ENCODE measurements around the gene MYH14.
"Not testable (repeated sequence)": the region's sequence is repeated elsewhere in the genome, so short reads cannot be mapped to it uniquely, and the experiment has no call there.

MYH14 gene

DNA sequence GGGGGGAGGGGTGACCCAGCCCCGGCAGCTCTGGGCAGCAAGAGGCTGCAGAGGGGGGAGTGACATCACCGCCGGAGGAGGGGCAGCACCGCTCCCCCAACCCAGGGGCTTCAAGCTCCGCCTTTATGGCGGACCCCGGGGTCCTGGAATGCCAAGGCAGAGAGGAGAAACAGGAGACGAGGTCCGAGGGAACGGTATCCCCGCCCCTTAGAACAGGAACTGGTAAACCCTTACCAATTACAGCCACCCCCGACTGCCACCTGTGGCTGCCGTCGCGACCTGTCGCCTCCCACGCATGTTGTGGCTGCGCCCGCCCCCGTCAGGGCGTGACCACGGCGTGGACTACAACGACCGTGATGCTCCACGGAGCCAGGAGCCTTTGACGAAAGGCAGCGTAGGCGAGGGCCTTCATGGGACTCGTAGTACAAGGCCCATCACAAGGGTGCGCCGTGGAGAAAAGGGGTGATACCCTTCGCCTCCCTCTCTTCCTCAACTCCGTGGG, 129.9 kb downstream of the MYH14 start:
- H3K4me3 ChIP-seq (ENCODE audit: low read depth, low read length) = peak overlapping the region; percentile 81
- H3K27ac ChIP-seq (ENCODE audit: low read depth, low read length) = no peak overlapping the region
- H3K27me3 ChIP-seq (ENCODE audit: insufficient read depth, low read length) = peaks cover 43% of the 10 kb centered on the region
- H3K79me2 ChIP-seq (ENCODE audit: control insufficient read depth, insufficient read depth, low read length, unreplicated experiment) = no peaks in the 10 kb centered on the region
- H3K4me1 ChIP-seq (ENCODE audit: control insufficient read depth, insufficient read depth, low read length, unreplicated experiment) = no peaks in the 10 kb centered on the region
- H2AFZ ChIP-seq (ENCODE audit: low read length, unreplicated experiment) = peak overlapping the region; percentile 85
- H3K36me3 ChIP-seq (ENCODE audit: insufficient read depth, low read length) = no peaks in the 10 kb centered on the region

DNA sequence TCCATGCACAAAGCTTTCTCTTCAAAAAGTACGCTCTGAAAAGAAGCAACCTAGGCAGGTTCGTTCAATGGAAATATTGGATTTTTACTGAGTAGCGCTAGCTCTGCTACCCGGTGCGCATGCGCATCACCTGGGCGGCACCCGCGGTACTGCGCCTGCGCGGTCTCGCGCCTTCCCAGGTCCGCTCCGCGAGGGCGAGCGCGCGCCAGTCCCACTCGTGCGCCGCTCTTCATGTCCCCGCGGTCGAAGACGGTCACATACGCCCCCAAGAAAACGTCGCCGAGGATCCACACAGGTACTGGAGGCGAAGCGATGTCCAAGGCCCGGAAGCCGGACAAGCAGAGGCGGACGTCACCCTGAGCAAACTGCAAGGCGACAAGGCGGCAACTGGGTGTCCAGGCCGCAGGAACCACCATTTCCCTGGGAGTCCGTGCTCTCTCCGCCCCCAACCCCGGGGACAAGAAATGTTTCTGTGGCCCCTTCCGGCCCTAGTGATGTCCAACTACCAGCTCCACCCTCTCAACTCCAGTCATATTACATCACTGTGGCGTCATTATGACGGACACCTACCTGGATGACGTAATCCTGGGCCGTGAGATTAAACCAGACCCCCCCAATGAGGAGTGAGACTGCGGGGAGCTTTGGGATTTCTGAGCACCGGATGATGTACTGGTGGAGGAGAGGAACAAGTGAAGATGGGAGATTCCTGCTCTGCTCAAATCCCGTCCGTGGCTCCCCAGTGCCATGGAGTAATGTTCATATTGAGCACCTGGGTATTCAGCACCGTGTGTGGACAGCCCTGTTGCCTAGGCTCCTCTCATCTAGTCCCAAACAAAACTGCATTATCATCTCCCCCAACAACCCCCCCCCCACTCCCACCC, 130.6 kb downstream of the MYH14 start:
- Histone ChIP-seq H3K27ac (ENCODE audit: low read depth, low read length) (no peak overlapping the region), H3K79me2 (ENCODE audit: control insufficient read depth, insufficient read depth, low read length, unreplicated experiment) (no peaks in the 10 kb centered on the region), H3K4me3 (ENCODE audit: low read depth, low read length) (peak overlapping the region; percentile 81), H3K4me1 (ENCODE audit: control insufficient read depth, insufficient read depth, low read length, unreplicated experiment) (no peaks in the 10 kb centered on the region), H2AFZ (ENCODE audit: low read length, unreplicated experiment) (peak overlapping the region; percentile 85), H3K27me3 (ENCODE audit: insufficient read depth, low read length) (peaks cover 41% of the 10 kb centered on the region), H3K36me3 (ENCODE audit: insufficient read depth, low read length) (no peaks in the 10 kb centered on the region)

DNA sequence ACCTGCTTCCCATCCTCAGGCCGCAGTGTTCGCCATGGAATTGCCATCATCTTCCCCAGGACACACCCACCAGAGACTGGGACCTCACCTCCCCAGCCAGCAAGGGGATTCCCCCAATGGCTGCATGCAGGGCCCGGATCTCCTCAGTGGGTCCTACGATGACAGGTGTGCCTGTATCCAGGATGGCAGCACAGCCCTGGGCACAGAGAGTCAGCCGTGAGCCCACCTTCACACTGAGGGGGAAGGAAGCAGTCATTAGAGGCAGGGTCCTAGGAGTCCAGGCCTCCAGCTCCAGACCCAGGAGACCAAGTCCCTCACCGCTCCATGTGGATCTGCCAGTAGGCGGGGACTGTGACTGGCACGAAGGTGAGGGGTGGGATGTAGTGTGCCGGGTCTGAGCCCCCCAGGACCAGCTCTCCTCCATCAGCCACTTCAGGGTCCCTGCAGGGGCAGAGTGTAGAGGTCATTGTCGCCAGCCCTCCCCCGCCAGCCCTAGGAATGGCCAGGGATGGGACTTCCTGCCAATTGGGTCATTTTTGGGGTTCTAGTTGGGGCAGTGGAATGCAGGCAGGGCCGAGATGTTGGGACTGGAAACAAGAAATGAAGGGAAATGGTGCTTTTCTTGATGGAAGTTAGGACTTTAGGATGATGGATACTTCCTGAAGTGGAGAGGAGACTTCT, 131.5 kb downstream of the MYH14 start:
- no peaks in the 10 kb centered on the region for H3K79me2 ChIP-seq (ENCODE audit: control insufficient read depth, insufficient read depth, low read length, unreplicated experiment)
- H3K27ac ChIP-seq (ENCODE audit: low read depth, low read length) = no peak overlapping the region

DNA sequence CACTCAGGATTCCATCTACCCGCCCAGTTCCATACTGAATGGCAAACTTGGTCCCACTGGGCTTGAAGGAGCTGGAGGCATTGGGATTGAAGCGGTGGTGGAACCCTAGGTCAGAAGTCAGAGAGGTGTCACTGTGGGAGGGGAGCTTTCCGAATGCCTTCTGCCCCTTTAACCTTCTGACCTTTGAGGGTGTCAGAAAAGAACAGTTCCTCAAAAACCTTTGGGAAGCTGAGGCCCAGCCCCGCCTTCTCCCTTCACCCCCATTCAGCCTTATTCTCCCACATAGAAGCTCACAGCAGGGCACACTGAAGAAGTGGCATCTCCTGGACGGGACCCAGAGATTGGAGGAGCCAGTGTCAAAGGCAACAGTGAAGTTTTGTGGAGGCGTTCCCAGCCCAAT, 133.6 kb downstream of the MYH14 start:
- H2AFZ ChIP-seq (ENCODE audit: low read length, unreplicated experiment); H3K4me3 ChIP-seq (ENCODE audit: low read depth, low read length); H3K27ac ChIP-seq (ENCODE audit: low read depth, low read length); H3K4me1 ChIP-seq (ENCODE audit: control insufficient read depth, insufficient read depth, low read length, unreplicated experiment); H3K79me2 ChIP-seq (ENCODE audit: control insufficient read depth, insufficient read depth, low read length, unreplicated experiment); H3K36me3 ChIP-seq (ENCODE audit: insufficient read depth, low read length): not testable (repeated sequence)
- H3K27me3 ChIP-seq (ENCODE audit: insufficient read depth, low read length) = peaks cover 14% of the 10 kb centered on the region

More for the DNA sequence above, 131.5 kb downstream of the MYH14 start:
- Histone ChIP-seq H3K4me3 (ENCODE audit: low read depth, low read length) (no peak overlapping the region), H2AFZ (ENCODE audit: low read length, unreplicated experiment) (no peak overlapping the region), H3K27me3 (ENCODE audit: insufficient read depth, low read length) (peaks cover 33% of the 10 kb centered on the region), H3K36me3 (ENCODE audit: insufficient read depth, low read length) (no peaks in the 10 kb centered on the region), H3K4me1 (ENCODE audit: control insufficient read depth, insufficient read depth, low read length, unreplicated experiment) (no peaks in the 10 kb centered on the region)

DNA sequence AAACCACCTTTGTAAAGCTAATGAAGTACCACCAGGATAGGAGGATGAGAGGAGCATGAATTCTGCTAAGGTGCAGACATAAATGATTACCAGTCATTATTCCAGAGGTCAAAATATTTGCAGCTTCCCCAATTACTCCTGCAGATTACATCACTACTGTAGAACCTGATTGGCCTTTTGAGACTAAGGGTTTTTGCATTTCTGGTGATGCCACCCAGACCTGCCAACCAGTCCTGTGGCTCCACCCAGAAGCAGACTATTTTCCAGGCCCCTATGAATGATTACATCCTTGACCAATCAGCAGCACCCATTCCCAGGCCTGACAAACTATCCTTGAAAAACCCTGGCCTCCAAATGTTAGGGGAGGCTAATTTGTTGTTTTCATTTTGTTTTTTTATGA, 136.9 kb downstream of the MYH14 start:
- H2AFZ ChIP-seq (ENCODE audit: low read length, unreplicated experiment) = no peak overlapping the region
- H3K4me3 ChIP-seq (ENCODE audit: low read depth, low read length) = no peak overlapping the region
- no peaks in the 10 kb centered on the region for H3K27me3 ChIP-seq (ENCODE audit: insufficient read depth, low read length)
- no peak overlapping the region for H3K27ac ChIP-seq (ENCODE audit: low read depth, low read length)
- H3K4me1 ChIP-seq (ENCODE audit: control insufficient read depth, insufficient read depth, low read length, unreplicated experiment) = no peaks in the 10 kb centered on the region
- no peaks in the 10 kb centered on the region for H3K79me2 ChIP-seq (ENCODE audit: control insufficient read depth, insufficient read depth, low read length, unreplicated experiment)
- H3K36me3 ChIP-seq (ENCODE audit: insufficient read depth, low read length) = no peaks in the 10 kb centered on the region

DNA sequence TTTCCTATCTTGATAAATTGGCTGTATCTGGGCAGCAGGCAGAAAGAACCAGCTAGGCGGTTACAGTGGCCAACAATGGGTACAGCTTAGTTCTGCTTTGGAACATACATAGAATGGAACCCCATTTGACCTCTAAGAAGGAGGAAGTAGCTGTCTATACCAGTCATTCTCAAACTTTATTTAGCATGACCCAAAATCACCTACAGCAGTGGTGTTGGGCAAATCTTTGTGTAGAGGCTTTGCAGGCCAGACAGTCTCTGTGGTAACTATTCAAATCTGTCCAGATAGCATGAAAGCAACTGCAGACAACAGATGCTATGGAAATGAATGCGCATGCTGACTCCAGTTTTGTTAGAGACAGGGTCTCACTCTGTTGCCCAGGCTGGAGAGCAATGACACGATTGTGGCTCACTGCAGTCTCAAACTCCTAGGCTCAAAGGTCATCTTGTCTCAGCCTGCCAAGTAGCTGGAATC, 137.7 kb downstream of the MYH14 start:
- Histone ChIP-seq H3K27ac (ENCODE audit: low read depth, low read length) (no peak overlapping the region), H3K27me3 (ENCODE audit: insufficient read depth, low read length) (no peaks in the 10 kb centered on the region), H3K4me1 (ENCODE audit: control insufficient read depth, insufficient read depth, low read length, unreplicated experiment) (no peaks in the 10 kb centered on the region), H2AFZ (ENCODE audit: low read length, unreplicated experiment) (no peak overlapping the region), H3K79me2 (ENCODE audit: control insufficient read depth, insufficient read depth, low read length, unreplicated experiment) (no peaks in the 10 kb centered on the region), H3K4me3 (ENCODE audit: low read depth, low read length) (no peak overlapping the region), H3K36me3 (ENCODE audit: insufficient read depth, low read length) (no peaks in the 10 kb centered on the region)

DNA sequence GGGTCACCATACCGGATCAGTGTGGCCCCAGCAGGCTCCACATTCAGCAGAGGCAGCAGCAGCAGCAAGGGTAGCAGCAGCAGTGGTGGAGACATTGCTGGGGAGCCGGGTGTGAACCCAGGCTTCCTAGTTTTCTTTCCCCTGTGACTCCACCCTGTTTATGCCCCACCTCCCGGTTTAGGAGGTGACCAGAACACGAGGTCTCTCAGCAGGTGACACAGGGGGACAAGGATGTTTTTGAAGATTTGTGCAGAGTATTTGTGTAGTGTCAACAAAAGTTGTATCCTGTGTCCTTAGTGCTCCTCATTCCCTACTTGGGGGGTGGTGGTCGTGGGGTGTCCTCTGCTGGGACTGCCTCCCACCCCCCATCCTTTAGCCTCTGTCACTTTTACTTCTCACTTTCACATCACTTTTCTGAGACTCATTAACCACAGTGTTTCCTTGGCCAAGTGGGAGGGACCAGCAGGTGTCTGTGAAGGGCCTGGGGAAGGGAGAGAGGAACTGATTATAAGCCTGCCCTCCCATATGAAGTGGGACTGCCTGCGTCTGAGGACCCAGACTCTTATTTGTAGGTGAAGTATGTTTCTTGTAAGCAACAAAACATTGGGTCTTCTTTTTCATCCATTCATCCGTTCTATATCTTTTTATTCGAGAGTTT, 141.4 kb downstream of the MYH14 start:
- no peaks in the 10 kb centered on the region for H3K27me3 ChIP-seq (ENCODE audit: insufficient read depth, low read length)
- no peaks in the 10 kb centered on the region for H3K79me2 ChIP-seq (ENCODE audit: control insufficient read depth, insufficient read depth, low read length, unreplicated experiment)
- H3K27ac ChIP-seq (ENCODE audit: low read depth, low read length) = no peak overlapping the region
- H3K36me3 ChIP-seq (ENCODE audit: insufficient read depth, low read length) = no peaks in the 10 kb centered on the region
- H3K4me3 ChIP-seq (ENCODE audit: low read depth, low read length) = no peak overlapping the region
- no peaks in the 10 kb centered on the region for H3K4me1 ChIP-seq (ENCODE audit: control insufficient read depth, insufficient read depth, low read length, unreplicated experiment)
- H2AFZ ChIP-seq (ENCODE audit: low read length, unreplicated experiment) = no peak overlapping the region

DNA sequence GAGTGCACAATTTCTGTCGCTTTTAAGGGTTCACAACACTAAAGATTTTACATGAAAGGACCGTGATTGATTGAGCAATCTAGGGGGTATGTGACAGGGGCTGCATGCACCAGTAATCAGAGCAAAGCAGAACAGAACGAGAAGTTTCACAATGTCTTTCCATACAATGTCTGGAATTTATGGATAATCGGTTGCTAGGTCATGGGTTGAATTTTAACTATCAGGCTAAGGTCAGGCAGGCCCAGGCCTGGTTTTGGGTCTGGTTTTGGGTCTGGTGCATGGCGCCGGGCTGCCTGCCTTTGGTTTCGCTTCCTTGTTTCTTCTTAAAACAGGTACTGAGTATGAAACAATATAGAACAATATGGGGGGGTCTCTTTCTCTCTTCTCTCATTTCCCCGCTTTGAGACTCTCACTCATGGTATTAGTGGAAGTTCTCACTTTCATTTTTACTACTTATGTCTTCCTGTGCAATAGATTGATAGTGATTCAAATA, 143.7 kb downstream of the MYH14 start:
- not testable (repeated sequence) for H3K4me1 ChIP-seq (ENCODE audit: control insufficient read depth, insufficient read depth, low read length, unreplicated experiment); H3K27ac ChIP-seq (ENCODE audit: low read depth, low read length); H3K79me2 ChIP-seq (ENCODE audit: control insufficient read depth, insufficient read depth, low read length, unreplicated experiment); H3K27me3 ChIP-seq (ENCODE audit: insufficient read depth, low read length); H3K4me3 ChIP-seq (ENCODE audit: low read depth, low read length); H3K36me3 ChIP-seq (ENCODE audit: insufficient read depth, low read length); H2AFZ ChIP-seq (ENCODE audit: low read length, unreplicated experiment)

DNA sequence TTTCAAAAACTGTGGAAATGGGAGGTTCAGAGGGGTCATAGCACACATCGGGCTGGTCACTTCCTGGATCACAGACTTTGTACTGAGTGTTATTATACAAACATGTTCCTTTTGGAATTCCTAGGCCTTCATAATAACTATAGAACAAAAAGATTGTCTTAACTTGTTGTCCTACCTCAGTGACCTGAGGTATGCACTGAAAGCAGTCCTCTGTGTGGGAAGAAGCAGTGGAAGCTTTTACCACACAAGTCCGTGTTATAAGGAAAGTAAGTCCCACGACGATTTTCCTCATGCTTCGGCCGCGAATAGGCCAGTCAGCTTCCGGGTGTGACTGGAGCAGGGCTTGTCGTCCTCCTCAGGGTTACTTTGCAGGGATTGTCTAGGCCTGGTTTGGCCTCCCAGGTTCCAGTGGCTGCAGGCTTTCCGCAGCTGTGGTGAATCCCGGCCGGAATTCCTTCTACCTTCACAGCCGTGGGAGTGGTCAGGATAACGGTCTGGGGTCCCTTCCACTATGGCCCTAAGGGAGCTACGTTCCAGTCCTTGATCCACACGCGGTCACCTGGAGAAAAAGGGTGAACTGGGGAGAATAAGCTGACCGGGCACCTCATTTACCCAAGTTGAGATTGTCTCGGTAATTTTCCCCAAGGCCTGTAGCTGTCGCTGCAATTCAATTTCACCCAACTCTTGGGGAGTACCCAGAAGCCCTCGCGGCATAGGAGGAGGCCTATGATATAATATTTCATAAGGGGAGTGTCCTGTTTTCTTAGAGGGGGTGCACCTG, 146.0 kb downstream of the MYH14 start:
- no peak overlapping the region for H3K4me3 ChIP-seq (ENCODE audit: low read depth, low read length)
- H3K27me3 ChIP-seq (ENCODE audit: insufficient read depth, low read length) = no peaks in the 10 kb centered on the region
- no peaks in the 10 kb centered on the region for H3K36me3 ChIP-seq (ENCODE audit: insufficient read depth, low read length)
- no peaks in the 10 kb centered on the region for H3K4me1 ChIP-seq (ENCODE audit: control insufficient read depth, insufficient read depth, low read length, unreplicated experiment)
- H2AFZ ChIP-seq (ENCODE audit: low read length, unreplicated experiment) = no peak overlapping the region
- H3K79me2 ChIP-seq (ENCODE audit: control insufficient read depth, insufficient read depth, low read length, unreplicated experiment) = no peaks in the 10 kb centered on the region
- H3K27ac ChIP-seq (ENCODE audit: low read depth, low read length) = no peak overlapping the region

DNA sequence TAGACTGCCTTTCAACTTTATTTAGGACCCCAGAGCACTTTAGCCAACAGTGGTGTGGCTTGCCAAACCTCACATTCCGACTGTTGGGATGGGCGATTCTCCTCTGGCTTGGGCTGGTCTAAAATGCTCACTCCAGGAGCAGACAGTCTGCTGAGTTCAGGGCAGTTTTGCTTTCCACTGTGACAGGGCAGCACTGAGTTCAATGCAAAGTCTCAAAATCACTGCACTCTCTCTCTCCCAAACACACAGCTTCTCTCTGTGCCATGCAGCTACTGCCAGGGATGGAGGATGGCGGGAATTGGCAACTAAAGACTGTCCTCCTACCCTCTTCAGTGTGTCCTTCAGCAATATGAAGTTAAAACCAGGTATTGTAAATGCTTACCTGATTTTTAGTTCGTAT, 148.8 kb downstream of the MYH14 start:
- no peaks in the 10 kb centered on the region for H3K4me1 ChIP-seq (ENCODE audit: control insufficient read depth, insufficient read depth, low read length, unreplicated experiment)

More for the DNA sequence above, 148.8 kb downstream of the MYH14 start:
- Histone ChIP-seq H3K27me3 (ENCODE audit: insufficient read depth, low read length) (no peaks in the 10 kb centered on the region), H3K4me3 (ENCODE audit: low read depth, low read length) (no peak overlapping the region), H3K27ac (ENCODE audit: low read depth, low read length) (no peak overlapping the region), H3K79me2 (ENCODE audit: control insufficient read depth, insufficient read depth, low read length, unreplicated experiment) (no peaks in the 10 kb centered on the region), H3K36me3 (ENCODE audit: insufficient read depth, low read length) (no peaks in the 10 kb centered on the region), H2AFZ (ENCODE audit: low read length, unreplicated experiment) (no peak overlapping the region)

All from ACC112 (cell line).